Epidermal melanocyte (primary cell): ENCODE data around the gene PLEKHB2.
A peak's percentile ranks its signal among the peaks of the same experiment; 100 is the strongest.
"Not testable (repeated sequence)": the region's sequence is repeated elsewhere in the genome, so short reads cannot be mapped to it uniquely, and the experiment has no call there.

Experiments used
- DNase-seq: peaks from one replicate; pipeline ENCODE4 v3.0.0; 2011; ENCODE audit warnings: low spot score; ENCODE audit not compliant: insufficient read length

PLEKHB2 gene

GRCh38 chr2:131143803-131144202, 38.7 kb downstream of the PLEKHB2 start:
- DNase-seq = no peak

DNA sequence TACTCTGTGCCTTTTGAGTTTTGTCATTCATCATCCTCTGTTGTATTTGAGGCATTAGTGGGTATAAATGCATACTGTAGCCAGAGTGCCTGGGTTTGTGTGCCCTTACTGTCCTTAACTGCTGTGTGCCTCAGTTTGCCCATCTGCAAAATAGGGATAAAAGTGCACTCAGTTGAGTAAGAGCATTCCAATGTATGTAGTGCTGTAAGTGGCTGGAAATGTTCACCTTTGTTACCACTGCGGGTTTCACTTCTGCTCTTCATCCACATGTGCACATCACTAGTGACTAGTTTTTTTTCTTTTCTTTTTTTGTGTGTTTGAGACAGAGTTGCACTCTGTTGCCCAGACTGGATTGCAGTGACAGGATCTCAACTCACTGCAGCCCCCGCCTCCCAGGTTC, 39.9 kb downstream of the PLEKHB2 start:
- DNase-seq = no peak

DNA sequence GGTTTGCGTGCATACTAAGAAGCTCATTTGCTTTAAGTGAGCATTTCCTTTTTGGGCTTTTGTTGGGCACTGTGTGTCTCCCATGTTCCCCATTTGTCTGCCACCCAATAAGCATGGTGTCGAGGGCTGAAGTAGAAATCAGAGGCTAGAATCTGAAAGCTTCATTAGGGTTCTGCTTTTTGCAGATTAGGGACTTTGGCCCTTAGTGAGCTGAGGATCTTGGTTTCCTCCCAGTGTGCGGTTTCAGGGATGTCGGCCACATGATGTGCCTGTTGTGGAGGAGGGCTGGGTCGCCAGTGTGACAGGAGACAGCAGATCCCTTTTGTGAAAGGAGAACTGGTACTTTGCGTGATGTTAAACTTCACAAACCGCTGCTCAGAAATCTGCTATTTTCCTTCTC, 41.1 kb downstream of the PLEKHB2 start:
- no peak for DNase-seq

DNA sequence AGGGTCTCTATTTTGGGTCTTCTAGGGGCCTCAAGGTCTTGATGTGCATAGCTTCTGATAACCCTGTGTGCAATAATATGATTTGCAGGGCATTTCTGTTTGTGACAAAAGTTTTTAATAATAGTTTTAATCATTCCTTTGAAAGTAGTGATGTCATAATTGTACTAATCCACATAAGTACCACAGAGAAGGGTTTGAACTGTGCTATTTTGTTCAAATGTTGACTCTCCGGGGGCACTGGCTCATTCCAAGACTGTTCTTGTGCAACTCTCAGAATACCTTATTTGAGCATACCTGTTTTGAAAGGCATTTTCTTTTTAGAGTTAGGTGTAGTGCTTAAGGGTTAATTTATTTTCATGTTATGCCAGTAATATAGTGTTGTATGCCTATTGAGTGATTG, 41.6 kb downstream of the PLEKHB2 start:
- DNase-seq = no peak

GRCh38 chr2:131148426-131148825, 43.3 kb downstream of the PLEKHB2 start:
- no peak for DNase-seq

DNA sequence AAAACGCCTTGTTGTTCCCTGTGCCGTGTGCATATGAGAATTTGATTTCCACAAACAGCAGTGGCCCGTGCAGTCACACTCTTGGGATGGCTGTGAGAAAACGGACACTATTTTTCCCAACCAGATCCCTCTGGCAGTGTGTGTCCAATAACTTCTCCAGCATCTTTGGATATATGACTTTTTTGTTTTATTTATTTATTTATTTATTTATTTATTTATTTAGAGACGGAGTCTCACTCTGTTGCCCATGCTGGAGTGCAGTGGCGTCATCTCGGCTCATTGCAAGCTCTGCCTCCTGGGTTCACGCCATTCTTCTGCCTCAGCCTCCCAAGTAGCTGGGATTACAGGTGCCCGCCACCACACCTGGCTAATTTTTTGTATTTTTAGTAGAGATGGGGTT, 45.0 kb downstream of the PLEKHB2 start:
- DNase-seq = not testable (repeated sequence)

DNA sequence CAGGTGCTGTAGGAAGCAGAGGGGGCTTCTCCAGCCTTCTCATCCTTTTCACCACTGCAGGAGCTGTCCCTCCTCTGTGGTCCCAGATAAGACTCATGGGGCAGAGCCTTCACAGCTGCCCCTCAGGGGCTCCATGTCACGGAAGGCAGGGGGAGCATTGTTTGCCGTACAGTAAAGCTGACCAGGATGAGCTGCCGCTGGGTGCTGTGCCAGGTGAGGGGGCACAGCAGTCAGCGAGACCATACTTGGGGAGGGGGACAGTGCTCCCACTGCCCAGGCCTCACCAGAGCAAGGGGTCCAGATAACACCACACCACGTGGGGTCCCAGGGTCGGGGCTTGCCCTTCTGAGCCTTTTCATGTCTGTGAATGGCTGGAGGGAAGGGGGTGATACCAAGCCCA, 46.3 kb downstream of the PLEKHB2 start:
- no peak for DNase-seq

- DNase-seq = no peak
Measured at GRCh38 chr2:131152074-131152473, 46.9 kb downstream of the PLEKHB2 start.

DNA sequence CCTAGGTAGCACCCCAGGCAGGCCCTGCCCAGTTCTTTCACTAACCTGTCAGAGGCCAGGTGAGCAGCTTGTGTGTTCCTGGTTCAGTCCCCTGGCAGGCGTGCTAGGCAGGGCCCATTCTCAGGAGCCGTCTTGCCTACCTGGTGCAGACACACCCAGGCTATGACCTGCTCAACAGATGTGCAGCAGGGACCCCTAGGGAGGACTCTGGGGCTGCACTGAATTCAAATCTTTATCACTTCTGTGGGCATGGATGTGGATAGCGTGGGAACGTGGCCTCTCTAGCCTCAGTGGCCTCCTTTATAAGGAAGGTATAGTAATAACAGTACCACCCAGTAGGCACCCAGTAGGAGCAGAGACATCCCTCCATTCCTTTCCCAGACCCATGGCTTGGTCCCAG, 48.4 kb downstream of the PLEKHB2 start:
- DNase-seq = no peak

DNA sequence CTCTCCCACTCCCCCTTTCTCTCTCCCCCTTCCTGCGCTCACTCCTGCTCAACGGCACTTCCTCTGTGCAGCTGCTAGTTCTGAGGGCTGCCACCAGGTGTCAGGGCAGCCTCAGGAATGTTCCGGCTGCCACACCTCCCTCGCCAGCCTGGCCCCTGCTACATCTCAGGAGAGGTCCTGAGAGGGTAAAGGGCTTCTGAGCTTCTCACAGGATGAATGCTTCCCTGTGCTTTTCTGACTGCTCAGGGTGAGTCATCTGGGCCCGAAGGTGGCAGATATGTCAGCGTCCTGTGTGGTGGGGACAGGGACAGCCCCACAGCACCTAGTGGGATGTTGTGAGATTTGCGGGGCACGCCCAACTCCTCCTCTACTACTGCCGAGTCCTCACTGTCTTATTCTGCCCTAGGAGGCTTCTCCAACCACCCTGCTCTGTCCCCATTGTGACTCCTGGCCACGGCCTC, 49.0 kb downstream of the PLEKHB2 start:
- peak; percentile 59 for DNase-seq

GRCh38 chr2:131154647-131155046, 49.5 kb downstream of the PLEKHB2 start:
- no peak for DNase-seq

DNA sequence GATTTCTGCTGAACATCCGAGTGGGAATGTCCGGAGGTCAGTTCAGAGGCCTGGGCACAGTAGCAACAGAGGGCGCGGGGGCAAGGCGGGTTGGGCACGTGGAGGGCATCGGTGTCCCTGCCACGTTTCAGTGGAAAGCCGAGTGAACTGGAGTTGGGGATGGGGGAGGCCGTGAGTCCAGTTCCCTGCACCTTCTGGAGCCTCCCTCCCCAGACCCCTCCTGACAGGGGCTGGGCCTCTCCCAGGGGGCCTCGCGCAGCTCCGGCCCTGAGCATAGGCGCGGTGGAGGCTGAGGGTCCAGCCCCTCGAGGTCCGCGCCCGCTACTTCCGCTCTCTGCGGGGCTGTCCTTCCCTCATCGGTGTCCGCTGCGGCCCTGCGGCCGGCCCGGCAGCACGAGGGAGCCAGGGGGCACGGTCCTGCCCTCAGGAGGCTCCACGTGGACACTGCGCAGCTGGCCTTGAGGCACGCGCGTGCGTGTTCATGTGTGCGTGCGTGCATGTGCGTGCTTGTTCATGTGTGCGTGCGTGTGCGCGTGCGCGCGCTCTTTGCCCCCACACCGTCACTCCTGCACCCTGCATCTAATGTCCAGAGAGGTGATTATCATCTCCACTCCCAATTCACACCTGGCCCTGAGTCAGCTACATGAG, 50.2 kb downstream of the PLEKHB2 start:
- no peak for DNase-seq

- DNase-seq = no peak
Measured at GRCh38 chr2:131156452-131157149, 51.5 kb downstream of the PLEKHB2 start.

GRCh38 chr2:131165562-131165961, 60.4 kb downstream of the PLEKHB2 start:
- DNase-seq = not testable (repeated sequence)

GRCh38 chr2:131168538-131168937, 63.4 kb downstream of the PLEKHB2 start:
- DNase-seq = no peak

DNA sequence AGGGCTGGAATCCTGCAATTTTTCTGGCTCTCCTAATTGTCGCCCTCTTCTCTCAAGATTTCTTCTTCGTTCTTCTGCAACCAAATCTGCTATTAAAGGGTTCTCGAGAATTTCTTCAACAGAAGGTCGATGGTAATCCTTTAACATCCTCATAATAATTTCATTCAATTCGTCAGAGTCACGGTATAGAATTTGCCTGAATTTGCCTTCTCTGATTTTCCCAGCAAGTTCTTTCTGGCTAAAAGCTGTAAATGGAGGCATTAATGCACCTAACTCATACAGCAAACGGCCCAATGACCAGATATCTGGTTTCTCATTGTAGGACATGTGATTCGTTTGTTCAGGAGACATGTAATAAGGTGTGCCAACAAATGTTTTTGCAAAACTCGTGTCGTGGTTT, 72.9 kb downstream of the PLEKHB2 start:
- DNase-seq = not testable (repeated sequence)

DNA sequence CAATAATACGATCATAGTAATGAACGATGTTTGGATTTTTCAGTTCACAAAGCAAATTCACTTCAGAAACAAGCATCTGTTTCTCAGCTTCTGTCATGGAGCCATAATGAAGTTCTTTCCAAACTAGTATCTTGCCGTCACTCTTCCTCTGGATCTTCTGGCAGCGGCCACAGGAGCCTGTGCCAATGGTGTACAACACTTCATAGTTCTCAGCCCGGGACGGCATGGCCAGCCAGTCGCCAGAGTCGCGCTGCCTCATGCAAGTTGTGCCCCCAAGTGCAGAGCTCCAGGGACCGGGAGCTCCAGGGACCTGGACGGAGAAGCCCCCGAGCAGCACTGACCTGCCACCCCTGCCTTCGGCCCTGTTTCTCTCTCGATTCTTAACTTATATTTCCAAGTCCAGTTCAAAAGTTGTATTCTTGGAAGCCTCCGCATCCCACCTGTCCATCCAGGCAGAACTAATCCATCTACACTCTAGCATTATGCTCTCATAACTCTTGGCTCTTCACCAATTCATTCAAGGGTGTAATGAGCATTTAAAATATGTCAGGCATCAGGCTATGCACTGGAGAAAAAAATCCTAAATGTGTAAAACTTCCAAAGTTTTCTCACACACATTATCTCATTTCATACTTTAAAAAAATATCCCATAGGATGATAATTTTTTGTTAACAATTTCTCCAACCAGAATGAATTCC, 73.7 kb downstream of the PLEKHB2 start:
- DNase-seq = not testable (repeated sequence)

- not testable (repeated sequence) for DNase-seq
Measured at GRCh38 chr2:131181451-131181850, 76.3 kb downstream of the PLEKHB2 start.

DNA sequence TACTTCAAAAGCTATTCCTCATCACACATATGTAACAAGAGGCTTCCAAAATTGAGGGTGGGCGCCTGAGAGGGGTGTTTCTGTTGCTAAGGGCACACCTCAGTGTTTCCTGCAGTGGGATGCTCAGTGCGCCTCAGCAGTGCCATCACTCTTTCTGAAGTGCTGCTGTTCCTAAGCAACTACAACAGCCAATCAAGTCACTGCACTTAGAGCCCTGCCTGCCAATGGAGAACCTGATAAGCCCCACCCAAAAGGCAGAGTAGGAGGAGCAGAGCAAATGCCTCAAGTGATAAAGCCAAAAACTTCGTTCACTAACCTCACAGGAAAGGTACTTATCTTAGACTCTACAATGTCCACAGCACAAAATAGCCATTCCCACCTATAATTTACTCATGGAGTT, 88.3 kb downstream of the PLEKHB2 start:
- not testable (repeated sequence) for DNase-seq

- not testable (repeated sequence) for DNase-seq
Measured at GRCh38 chr2:131196186-131196585, 91.0 kb downstream of the PLEKHB2 start.
